ENCODE measurements around the gene ORM2. TPM values are rescaled to one million over a fixed set of nuclear protein-coding genes. Genes with fewer than 3 reads are reported as not detected.

ORM2 gene
- total RNA-seq, 2 donors from 2014 or later = not detected

DNA sequence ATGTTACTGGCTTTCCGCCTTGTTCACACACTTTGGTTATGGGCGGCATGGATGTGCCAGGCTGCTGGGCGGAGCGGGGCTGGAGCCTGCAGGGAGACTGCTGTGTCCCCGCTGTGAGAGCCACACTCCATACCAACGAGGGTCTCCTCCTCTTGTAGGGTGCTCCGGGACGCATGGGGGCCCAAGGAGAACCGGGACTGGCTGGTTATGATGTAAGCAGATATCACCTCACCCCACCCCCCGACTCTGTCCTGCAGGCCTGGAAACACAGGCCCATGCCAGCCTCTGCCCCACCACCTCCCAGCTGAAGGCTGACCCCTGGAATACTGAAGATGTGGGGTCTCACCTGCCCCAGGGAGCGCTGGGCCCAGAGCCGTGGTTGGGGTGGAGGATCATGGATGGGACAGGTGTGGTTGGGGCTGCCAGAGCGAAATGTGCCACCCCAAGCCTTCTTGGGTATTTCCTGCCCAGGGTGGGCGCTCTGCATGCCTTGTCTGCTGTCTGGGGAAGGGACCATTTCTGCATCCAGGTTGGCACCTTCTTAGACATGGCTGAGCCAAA lies 46.0 kb upstream of the ORM2 start:
- DNase-seq (ENCODE audit: low spot score) = no peak
- TF ChIP-seq, protein P1, sequence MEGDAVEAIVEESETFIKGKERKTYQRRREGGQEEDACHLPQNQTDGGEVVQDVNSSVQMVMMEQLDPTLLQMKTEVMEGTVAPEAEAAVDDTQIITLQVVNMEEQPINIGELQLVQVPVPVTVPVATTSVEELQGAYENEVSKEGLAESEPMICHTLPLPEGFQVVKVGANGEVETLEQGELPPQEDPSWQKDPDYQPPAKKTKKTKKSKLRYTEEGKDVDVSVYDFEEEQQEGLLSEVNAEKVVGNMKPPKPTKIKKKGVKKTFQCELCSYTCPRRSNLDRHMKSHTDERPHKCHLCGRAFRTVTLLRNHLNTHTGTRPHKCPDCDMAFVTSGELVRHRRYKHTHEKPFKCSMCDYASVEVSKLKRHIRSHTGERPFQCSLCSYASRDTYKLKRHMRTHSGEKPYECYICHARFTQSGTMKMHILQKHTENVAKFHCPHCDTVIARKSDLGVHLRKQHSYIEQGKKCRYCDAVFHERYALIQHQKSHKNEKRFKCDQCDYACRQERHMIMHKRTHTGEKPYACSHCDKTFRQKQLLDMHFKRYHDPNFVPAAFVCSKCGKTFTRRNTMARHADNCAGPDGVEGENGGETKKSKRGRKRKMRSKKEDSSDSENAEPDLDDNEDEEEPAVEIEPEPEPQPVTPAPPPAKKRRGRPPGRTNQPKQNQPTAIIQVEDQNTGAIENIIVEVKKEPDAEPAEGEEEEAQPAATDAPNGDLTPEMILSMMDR (IDR thresholded peaks at IDR 0.05) = no peak
- no peaks in the 10 kb centered on the region for H3K9me3 ChIP-seq

DNA sequence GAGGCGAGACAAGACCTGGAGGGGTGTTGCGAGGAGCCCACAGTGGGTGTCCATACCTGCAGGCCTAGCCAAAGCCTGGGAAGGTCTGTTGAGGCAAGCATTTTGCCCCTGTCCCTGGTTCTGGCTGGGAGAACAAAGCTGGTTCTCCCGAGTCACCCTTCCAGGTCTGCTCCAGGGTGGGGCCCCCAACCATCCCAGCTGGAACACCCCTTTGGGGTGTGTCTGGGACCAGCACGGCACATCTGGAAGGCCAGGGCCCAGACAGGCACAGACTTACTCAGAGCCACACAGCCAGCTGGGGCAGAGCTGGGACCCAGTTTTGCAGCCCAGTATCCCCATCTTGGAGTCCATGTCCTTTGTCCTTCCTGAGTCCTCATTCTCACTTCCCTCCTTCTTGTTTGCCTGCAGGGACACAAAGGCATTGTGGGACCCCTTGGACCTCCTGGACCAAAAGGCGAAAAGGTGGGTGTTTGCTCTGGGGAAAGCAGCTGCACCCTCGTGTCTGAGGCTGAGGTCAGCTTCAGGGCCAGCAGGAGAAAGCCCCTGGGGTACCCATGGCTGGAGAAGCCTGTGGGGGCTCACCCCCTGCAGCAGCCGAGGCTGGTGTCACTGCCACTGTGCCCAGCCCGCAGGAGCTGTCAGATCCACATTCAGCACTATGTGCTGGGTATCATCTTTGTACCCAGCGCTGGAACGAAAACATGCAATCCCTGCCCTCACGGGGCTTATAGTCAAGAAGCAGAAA lies 45.2 kb upstream of the ORM2 start:
- H3K27me3 ChIP-seq = no peaks in the 10 kb centered on the region
- no peak for DNase-seq (ENCODE audit: low spot score)
- no peak overlapping the region for H3K27ac ChIP-seq
- no peak overlapping the region for H3K4me3 ChIP-seq
- no peaks in the 10 kb centered on the region for H3K36me3 ChIP-seq
- H3K9me3 ChIP-seq = no peaks in the 10 kb centered on the region
- peaks cover 0 to 10% of the 10 kb centered on the region in 2 donors for H3K4me1 ChIP-seq
- TF ChIP-seq, protein P1 (IDR thresholded peaks at IDR 0.05) = no peak

More for the DNA sequence above, 46.0 kb upstream of the ORM2 start:
- Histone ChIP-seq H3K27ac (no peak overlapping the region), H3K27me3 (no peaks in the 10 kb centered on the region), H3K4me1 (peaks cover 0 to 10% of the 10 kb centered on the region in 2 donors), H3K36me3 (no peaks in the 10 kb centered on the region), H3K4me3 (no peak overlapping the region)

DNA sequence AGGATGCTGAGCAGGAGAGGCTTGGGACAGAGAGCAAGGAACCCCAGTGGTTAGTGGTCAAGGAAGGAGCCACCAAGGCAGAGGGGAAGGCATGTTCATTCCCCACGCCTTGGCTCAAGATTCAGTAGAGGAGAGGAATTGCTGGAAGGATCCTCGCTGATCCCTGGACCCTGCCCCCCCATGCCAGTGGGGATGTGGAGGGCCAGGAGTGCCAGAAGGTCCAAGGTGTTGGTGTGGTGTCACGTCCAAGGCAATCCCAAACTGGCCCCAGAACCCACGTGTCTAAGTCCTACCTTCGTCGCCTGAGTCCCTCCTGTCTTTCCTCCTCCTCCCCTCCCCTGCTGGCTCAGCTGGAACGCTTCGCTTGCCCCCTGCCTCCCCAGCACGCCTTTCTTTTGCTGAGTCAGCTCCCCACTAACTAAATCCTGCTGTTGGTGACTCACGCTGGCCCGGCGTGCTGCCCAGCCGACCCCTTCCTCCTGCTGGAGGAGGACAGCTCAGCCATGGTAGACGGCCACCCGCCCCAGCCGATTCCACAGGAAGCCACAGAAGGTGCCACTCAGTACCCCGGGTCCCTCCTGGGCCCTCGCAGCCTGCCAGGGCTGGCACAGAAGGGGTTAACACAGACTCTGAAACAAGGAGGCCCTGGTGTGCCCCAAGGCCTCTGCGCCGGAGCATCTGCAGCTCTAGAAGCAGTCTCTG lies 44.4 kb upstream of the ORM2 start:
- Histone ChIP-seq H3K27me3 (no peaks in the 10 kb centered on the region), H3K36me3 (no peaks in the 10 kb centered on the region), H3K27ac (no peak overlapping the region), H3K4me3 (no peak overlapping the region), H3K4me1 (peaks cover 0 to 10% of the 10 kb centered on the region in 2 donors), H3K9me3 (no peaks in the 10 kb centered on the region)
- TF ChIP-seq, protein P1 (IDR thresholded peaks at IDR 0.05) = no peak
- no peak for DNase-seq (ENCODE audit: low spot score)

DNA sequence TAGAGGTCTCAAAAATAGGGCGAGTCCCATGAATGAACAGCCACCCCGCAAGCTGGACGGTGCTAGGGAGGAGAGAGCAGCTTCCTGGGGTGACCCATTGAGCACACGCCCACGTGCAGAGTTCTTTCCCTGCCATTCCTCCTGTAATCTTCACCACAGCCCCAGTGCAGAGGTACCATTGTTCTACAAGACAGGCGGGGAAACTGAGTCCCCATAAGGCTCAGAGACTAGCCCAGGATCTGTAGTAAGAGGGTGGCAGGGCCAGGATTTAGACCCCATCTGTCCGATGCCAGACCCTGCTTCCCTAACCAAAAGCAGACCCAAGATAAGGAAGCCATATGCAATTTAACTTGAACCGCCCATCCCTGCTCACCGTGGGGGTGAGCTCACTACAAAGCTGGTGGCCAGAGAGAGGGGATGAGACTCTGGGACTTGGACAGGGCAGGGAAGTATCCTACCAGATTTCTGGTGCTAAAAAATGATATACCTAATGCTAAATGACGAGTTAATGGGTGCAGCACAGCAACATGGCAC lies 43.5 kb upstream of the ORM2 start:
- Histone ChIP-seq H3K4me3 (no peak overlapping the region), H3K4me1 (peaks cover 0 to 8% of the 10 kb centered on the region in 2 donors), H3K27ac (no peak overlapping the region), H3K27me3 (no peaks in the 10 kb centered on the region), H3K9me3 (no peaks in the 10 kb centered on the region), H3K36me3 (no peaks in the 10 kb centered on the region)
- TF ChIP-seq, protein P1 (IDR thresholded peaks at IDR 0.05) = no peak
- no peak for DNase-seq (ENCODE audit: low spot score)

DNA sequence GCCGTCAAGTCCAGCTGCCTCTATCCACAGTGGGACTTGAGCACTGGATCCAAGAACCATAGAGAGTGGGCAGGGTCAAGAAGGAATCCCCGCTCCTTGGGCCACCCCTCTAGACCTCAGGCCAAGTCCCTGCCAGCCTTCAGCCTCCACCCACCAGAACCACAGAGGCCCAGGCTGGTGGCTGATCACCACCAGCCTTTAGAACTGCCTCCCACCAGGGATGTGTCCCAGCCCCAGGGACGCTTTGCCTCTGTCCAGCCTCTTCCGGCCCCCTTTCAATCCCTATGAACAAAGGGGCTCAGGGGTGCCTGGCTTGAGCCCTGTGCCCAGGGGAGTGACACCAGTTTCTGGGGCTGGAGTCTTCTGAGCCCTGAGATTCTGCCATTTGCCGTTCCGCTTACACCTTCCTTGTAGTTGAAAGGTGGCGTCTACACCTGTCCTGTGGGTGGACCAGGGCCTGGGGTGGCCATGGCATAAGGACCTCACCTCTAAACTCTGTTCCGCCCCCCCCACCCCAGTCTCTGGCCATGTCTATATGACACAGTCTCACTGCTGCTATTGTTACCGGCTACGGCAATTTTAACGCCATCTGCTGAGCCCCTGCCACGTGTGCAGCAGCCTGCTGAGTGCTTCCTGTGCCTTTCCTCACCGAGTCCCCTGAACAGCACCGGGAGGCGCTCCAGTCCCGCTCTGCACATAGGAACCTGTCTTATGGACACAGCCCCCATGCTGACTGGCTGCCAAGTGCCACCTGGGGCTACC lies 42.5 kb upstream of the ORM2 start:
- H3K27ac ChIP-seq = no peak overlapping the region
- TF ChIP-seq, protein P1 (IDR thresholded peaks at IDR 0.05) = no peak
- no peak for DNase-seq (ENCODE audit: low spot score)
- H3K4me3 ChIP-seq = no peak overlapping the region
- no peaks in the 10 kb centered on the region for H3K36me3 ChIP-seq
- H3K27me3 ChIP-seq = no peaks in the 10 kb centered on the region
- no peaks in the 10 kb centered on the region for H3K4me1 ChIP-seq
- H3K9me3 ChIP-seq = no peaks in the 10 kb centered on the region

Data from right atrium auricular region (tissue), 2 donors.